ENCODE measurements around the gene NKAIN2. TPM values are rescaled to one million over a fixed set of nuclear protein-coding genes. Genes with fewer than 3 reads are reported as not detected.
"Not testable (repeated sequence)": the region's sequence is repeated elsewhere in the genome, so short reads cannot be mapped to it uniquely, and the experiment has no call there.

The NKAIN2 gene
- total RNA-seq, 1 donor from 2014 or later, result not detected

- Histone ChIP-seq H3K27me3 (ENCODE audit: control insufficient read depth, insufficient read depth, low read length) (no peaks in the 10 kb centered on the region), H3K4me3 (ENCODE audit: low read depth, low read length) (no peak overlapping the region), H3K36me3 (ENCODE audit: control insufficient read depth, insufficient read depth, low read length) (no peaks in the 10 kb centered on the region)
- no peak for DNase-seq (ENCODE audit: low read depth)
- no peak for TF ChIP-seq CTCF (IDR thresholded peaks at IDR 0.05; ENCODE audit: insufficient read depth, low read length, poor library complexity, severe bottlenecking)
These were observed 478.9 kb downstream of the NKAIN2 start for GRCh38 chr6:124282541-124282940.

- no peak overlapping the region for H3K4me3 ChIP-seq (ENCODE audit: low read depth, low read length)
- DNase-seq (ENCODE audit: low read depth), result no peak
- H3K36me3 ChIP-seq (ENCODE audit: control insufficient read depth, insufficient read depth, low read length), result no peaks in the 10 kb centered on the region
- no peaks in the 10 kb centered on the region for H3K27me3 ChIP-seq (ENCODE audit: control insufficient read depth, insufficient read depth, low read length)
- no peak for TF ChIP-seq CTCF (IDR thresholded peaks at IDR 0.05; ENCODE audit: insufficient read depth, low read length, poor library complexity, severe bottlenecking)
These were observed 479.8 kb downstream of the NKAIN2 start for GRCh38 chr6:124283486-124283885.

GRCh38 chr6:124285146-124285545, 481.5 kb downstream of the NKAIN2 start:
- no peak for DNase-seq (ENCODE audit: low read depth)
- Histone ChIP-seq H3K36me3 (ENCODE audit: control insufficient read depth, insufficient read depth, low read length) (no peaks in the 10 kb centered on the region), H3K27me3 (ENCODE audit: control insufficient read depth, insufficient read depth, low read length) (no peaks in the 10 kb centered on the region), H3K4me3 (ENCODE audit: low read depth, low read length) (no peak overlapping the region)
- TF ChIP-seq CTCF (IDR thresholded peaks at IDR 0.05; ENCODE audit: insufficient read depth, low read length, poor library complexity, severe bottlenecking), result no peak

- H3K27me3 ChIP-seq (ENCODE audit: control insufficient read depth, insufficient read depth, low read length), result no peaks in the 10 kb centered on the region
- no peak for TF ChIP-seq CTCF (IDR thresholded peaks at IDR 0.05; ENCODE audit: insufficient read depth, low read length, poor library complexity, severe bottlenecking)
- DNase-seq (ENCODE audit: low read depth), result no peak
- H3K36me3 ChIP-seq (ENCODE audit: control insufficient read depth, insufficient read depth, low read length), result no peaks in the 10 kb centered on the region
- no peak overlapping the region for H3K4me3 ChIP-seq (ENCODE audit: low read depth, low read length)
These were observed 491.0 kb downstream of the NKAIN2 start for GRCh38 chr6:124294574-124295200.

GRCh38 chr6:124297507-124297906, 493.8 kb downstream of the NKAIN2 start:
- Histone ChIP-seq H3K4me3 (ENCODE audit: low read depth, low read length) (no peak overlapping the region), H3K27me3 (ENCODE audit: control insufficient read depth, insufficient read depth, low read length) (no peaks in the 10 kb centered on the region), H3K36me3 (ENCODE audit: control insufficient read depth, insufficient read depth, low read length) (no peaks in the 10 kb centered on the region)
- no peak for DNase-seq (ENCODE audit: low read depth)
- TF ChIP-seq CTCF (IDR thresholded peaks at IDR 0.05; ENCODE audit: insufficient read depth, low read length, poor library complexity, severe bottlenecking), result no peak

GRCh38 chr6:124298730-124299129, 495.1 kb downstream of the NKAIN2 start:
- H3K36me3 ChIP-seq (ENCODE audit: control insufficient read depth, insufficient read depth, low read length), result no peaks in the 10 kb centered on the region
- no peaks in the 10 kb centered on the region for H3K27me3 ChIP-seq (ENCODE audit: control insufficient read depth, insufficient read depth, low read length)
- no peak for TF ChIP-seq CTCF (IDR thresholded peaks at IDR 0.05; ENCODE audit: insufficient read depth, low read length, poor library complexity, severe bottlenecking)
- H3K4me3 ChIP-seq (ENCODE audit: low read depth, low read length), result no peak overlapping the region
- DNase-seq (ENCODE audit: low read depth), result no peak

GRCh38 chr6:124300907-124301306, 497.2 kb downstream of the NKAIN2 start:
- not testable (repeated sequence) for H3K36me3 ChIP-seq (ENCODE audit: control insufficient read depth, insufficient read depth, low read length); DNase-seq (ENCODE audit: low read depth); H3K4me3 ChIP-seq (ENCODE audit: low read depth, low read length); H3K27me3 ChIP-seq (ENCODE audit: control insufficient read depth, insufficient read depth, low read length)

Measured in kidney epithelial cell (primary cell).